Activated CD4-positive, CD25-positive, alpha-beta regulatory T cell (primary cell): ENCODE measurements around the gene KCNN4.

Experiments
- DNase-seq, 4 experiments: peaks; one replicate each; lab custom pipeline; 2025; lab: John Stamatoyannopoulos, UW

The KCNN4 gene

DNA sequence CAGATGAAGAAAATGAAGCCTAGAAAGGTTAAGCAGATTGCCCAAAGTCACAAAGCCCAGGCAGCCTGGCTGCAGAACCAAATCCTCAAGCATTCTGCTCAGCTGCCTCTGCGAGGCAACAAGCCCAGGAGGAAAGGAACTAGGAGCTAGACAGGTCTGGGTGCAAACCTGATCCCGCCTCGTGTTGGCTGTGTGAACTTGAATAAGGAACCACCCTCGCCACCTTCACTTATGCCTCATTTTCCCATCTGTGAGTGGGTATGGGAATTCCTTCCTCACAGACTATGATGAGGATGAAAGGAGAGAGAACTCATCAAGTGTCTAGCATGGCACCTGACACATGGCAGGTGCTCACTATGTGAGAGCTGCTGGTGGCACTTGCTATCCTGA lies 32.6 kb downstream of the KCNN4 start:
- no peak for DNase-seq

DNA sequence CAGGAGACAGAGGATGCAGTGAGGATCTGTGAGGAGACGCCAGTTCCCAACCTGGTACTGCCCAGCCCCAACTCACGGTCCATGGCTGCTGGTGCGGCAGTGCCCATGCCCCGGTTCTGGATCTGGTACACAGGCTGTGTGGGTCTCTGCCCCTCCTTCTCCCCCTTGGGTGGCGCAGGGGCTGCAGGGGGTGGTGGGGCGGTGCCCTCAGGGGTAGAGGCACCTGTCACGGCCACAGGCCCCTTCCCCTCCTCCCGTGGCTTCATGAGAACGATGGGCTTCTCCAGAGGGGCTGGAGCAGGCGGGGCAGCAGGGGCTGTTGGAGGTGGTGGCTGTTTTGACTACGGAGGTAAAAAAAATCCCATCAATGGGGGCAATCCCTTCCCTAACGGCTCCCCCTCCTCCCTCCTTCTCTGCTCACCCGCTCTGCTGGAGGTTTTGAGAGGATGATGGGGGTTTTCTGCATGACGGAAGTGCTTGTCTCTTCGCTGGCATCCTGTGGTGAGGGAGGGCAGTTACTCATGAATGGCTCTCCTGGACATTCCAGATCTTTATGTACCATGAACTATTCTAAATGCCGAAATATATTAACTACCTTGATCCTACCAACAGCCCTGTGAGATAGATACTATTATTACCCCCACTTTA lies 33.1 kb downstream of the KCNN4 start:
- no peak for DNase-seq

DNA sequence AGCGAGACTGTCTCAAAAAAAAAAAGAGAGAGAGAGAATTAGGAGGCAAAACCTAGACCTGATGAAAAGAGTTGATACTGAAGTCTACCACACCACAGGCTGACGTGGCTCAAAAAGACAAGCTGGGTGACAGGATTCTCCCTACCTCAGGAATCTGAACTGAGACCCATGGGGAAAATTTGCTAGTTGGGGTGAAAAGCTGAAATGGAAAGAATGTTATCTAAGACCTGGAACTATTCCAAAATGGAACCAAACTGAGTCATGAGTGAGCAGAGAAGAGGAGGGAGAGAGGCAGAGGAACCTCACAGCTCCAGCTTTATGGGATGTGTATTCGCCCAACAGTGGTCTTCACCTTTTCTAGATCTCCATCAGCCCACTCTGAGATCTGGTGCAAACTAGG lies 37.7 kb downstream of the KCNN4 start:
- DNase-seq: no peak

DNA sequence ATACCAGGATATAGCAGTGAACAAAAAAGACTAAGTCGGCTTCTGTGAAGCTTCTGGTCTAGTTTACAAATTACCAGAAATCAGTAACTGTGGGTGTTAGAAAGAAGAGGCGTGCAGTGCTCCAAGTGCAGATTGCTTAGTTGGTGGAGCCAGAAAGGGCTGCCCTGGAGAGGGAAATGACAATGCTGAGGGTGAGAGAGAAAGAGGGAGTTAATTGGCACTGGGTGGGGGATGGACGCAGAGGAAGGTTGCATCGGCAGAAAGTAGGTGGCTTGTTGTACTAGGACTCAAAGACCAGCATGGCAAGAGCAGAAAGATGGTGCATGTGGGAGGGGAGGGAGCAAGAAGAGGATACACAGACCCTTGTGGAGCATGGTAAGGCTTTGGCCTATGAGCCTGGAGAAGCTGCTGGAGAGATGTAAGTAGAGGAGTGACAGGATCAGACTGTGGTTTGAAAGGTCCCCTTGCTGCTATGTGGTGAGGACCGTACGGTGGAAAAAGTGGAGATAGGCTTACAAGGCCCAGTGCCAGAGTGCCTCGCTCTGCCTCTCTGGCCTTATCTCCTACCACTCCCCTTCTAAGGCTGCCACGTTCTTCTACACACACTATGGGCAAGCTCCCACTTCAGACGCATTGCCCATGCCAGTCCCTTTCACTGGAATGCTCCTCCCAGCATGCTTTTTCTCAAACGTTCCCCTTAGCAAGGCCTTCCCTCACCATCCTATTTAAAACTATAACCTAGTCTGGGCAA lies 39.5 kb downstream of the KCNN4 start:
- no peak for DNase-seq

DNA sequence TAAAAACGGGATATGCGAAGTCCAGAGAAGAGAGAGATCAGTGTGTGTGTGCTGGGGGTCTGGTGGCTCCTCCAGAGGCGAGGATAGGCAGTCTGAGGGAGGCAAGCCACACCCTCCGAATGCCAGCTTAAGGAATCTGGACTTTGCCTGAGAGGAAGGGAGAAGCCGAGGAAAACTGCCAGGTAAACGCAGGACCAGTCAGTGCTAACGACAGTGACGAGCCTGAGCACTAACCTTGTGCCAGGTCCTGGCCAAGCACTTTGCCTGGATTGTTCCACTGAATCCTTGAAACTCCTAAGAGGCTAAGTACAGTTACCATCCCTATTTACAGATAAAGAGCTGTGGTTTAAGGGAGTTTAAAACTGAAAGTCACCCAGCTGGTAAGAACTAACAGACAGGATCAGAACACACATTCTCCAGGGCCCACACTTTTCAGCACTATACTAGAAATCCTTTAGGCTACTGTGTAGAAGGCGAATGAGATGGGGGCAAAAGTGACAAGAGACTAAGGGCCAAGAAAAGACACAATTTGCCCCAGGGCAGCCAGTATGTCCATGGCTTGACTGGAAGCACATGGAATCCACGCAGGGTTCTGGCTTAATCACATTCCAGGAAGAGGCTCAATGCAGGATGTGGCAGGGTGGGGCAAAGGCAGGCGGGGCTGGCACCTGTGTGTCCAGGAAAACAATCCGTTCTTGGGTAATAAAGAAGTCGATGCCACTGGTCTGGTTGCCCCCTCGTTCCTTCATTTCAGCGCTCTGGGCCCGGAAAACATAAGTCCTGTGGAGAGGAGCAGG lies 41.1 kb downstream of the KCNN4 start:
- DNase-seq: no peak

DNA sequence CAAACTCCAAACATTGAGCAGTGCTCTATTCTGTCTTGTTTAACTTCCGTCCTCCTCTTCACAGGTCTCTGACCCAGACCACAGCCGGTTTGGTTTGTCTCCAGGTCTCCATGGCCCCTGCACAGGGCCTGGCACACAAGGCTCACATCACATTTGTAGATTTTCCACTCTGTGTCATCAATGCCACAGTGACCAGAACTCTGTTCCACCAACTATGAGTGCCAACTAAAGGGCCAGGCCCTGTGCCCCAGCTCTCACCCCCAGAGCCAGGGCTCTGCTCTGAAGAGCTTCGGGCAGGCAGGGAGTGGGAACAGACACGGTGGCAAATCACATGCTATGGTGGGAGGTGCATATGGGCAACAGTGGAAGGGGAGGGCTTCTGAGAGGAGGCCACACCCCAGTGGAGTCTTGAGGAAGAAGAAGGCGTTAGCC lies 42.0 kb downstream of the KCNN4 start:
- no peak for DNase-seq

DNA sequence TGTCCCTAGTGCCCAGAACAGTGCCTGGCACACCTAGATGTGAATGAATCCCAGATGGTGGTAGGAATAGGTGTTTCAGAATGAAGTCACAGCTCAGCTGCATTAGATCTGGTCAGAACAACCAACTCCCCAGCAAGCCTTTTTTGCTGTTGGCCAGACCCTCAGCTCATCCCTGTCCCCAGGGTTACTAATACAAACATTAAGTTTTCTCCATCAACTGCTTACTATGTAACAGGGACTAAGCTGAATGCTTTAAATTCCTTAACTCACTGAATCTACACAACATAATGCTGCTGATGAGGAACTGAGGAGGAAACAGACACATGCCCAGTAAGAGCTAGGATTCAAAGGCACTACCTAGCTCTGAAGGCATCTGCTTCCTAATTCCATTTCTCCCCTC lies 44.8 kb downstream of the KCNN4 start:
- DNase-seq: no peak

DNA sequence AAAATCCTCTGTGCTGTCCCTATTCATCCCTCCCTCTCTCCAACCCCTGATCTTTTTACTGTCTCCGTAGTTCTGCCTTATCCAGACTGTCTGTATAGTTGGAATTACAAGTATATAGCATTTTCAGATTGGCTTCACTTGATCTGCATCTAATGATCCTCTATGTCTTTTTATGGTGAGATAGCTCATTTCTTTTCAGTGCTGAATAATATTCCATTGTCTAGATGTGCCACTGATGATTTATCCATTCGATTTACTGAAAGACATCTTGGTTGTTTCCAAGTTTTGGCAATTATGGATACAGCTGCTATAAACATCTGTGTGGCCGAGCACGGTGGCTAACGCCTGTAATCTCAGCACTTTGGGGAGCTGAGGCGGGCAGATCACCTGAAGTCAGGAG lies 45.8 kb downstream of the KCNN4 start:
- DNase-seq: no peak

DNA sequence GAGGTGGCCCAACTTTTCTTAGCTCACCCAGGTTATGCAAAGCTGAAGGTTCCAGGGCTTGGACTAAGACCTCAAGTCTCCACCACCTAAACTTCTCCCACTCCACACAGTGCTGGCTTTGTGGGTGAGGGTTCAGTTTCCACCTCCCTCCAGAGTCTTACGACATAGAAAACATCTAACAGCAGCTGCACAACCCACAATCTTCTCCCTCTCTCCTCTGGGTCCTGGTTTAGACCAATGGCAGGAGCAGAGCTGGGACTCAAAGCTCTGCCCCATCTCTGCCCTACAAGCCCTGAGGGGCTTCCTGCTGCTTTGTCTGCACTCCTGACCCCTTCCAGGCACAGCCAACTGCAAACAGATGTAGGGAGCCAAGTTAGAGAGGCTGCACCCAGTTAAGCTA lies 48.9 kb downstream of the KCNN4 start:
- no peak for DNase-seq

DNA sequence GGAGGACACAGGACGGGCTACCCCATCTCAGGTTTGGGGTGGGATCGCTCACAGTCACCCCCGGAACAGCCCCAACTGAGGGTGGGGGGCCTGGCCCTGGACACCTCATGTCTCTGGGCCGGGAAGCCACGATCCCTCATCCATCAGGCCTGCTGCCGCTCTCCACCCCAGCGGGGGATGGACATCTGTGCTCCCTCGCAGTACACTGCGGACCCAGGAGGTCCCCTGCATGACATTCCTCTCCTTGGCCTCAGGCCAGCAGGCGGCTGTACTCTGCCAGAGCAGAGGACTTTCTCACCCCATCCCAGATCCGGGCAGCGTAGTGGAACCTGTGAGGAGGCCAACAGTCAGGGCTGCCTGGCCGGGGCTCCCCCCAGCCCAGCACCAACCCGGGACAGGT lies 49.4 kb downstream of the KCNN4 start:
- DNase-seq: no peak

DNA sequence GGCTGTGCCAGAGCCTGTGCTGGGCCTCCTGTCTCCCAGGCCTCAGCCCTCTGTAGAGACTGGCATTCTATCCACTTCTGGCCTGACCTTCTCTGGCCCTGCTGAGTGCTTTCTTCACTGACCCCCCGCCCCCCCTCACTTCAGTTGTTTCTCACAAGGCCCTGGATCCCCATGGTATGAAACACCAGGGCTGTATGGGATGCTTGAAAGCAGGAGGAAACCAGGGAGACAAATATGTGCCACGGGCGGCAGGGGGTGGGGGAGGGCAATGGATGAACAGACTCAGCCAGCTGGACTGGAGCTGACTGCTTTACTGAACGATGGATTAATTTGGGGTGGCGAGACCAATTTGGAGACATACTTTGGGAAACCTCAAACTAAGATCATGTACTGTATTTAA lies 50.9 kb downstream of the KCNN4 start:
- DNase-seq: no peak

DNA sequence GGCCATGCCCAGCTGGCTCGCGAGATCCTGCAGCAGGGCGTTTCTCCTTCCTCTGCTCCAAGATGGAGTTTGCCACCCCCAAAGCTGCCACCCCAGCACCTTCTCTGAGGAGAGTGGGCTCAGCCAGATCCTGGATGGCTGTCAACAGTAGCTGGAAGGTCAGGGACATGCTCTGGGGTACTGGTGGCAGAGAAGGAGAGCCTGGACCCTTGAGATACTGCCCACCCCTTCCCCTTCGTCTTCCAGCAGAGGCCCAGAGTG lies 53.2 kb downstream of the KCNN4 start:
- no peak for DNase-seq

DNA sequence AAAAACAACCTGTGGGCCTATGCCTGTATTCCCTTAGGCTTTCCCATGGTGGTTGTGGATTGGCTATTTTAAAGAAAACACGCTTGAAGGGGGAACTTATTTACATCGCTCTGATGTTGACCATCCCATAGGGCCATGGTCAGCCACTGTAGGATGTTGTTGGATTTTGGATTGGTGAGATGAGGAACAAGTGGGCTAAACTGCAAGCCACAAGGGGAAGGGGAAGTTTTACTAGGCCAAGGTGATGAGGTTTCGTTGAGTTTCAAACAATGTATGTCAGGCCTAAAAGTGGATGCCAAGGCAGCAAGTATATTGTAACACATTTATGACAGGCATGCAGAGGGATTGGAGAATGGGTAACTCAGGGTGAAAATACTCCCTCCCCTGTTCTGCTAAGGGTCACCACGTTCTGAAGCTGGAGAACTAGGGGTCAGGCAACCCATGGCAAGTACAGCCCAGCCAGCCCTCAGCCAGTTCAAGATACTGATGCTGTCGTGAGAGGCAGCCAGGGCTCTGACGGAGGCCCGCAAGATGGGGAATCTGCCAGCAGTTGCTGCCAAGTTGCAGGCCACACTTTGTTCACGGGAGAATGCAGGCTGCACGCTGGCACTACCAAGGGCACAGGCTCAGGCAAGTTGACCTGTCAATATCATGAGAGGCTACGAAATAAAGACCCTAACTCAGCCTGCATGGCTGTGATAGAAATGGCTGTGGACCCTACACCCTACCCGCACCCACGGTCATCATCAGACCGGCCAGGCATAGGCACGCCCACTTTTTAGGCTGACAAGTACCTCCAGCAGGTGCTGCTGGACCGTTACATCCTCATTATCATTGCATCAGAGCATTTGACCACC lies 53.8 kb downstream of the KCNN4 start:
- no peak for DNase-seq

DNA sequence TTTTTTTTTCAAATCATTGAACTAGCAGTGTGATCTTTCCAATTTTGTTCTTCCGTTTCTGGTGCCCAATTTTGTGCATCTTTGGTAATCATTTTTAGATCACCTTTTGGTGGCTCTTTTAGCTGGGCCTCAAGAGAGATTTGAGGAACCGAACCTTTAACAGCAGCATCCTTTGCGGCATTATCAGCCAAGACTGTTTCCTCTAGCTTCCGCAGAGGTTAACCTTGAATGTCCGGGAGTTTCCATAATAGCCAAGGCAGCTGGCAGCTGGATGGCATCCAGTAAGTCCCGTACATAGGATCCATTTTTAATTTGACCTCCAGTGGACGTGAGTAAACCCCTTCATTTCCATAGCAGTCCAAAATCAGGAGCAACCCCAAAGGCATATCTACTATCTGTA lies 55.3 kb downstream of the KCNN4 start:
- no peak for DNase-seq

DNA sequence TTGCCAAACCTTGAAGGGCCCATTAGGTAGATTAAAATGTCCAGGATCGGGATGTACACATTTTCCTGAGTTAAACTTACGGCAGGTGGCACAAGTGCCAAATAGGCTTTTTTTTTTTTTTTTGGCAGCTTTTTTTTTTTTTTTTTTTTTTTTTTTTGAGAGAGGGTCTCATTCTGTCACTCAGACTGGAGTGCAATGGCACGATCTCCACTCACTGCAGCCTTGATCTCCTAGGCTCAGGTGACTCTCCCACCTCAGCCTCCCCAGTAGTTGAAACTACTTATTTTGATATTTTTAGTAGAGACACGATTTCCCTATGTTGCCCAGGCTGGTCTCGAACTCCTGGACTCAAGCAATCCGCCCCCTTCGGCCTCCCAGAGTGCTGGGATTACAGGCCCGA lies 55.9 kb downstream of the KCNN4 start:
- DNase-seq: no peak

DNA sequence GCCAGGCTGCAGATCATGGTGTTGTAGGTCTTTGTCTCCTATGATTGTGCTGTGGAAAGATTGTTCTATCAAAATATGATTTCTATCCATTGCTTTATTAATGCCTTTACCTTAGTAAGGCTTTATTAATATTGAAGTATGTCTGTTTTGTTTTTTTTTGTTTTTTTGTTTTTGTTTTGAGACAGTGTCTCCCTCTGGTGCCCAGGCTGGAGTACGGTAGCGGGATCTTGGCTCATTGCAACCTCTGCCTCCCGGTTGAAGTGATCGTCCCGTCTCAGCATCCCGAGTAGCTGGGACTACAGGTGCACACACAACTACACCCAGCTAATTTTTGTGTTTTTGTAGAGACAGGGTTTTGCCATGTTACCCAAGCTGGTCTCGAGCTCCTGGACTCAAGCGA lies 57.2 kb downstream of the KCNN4 start:
- no peak for DNase-seq

DNA sequence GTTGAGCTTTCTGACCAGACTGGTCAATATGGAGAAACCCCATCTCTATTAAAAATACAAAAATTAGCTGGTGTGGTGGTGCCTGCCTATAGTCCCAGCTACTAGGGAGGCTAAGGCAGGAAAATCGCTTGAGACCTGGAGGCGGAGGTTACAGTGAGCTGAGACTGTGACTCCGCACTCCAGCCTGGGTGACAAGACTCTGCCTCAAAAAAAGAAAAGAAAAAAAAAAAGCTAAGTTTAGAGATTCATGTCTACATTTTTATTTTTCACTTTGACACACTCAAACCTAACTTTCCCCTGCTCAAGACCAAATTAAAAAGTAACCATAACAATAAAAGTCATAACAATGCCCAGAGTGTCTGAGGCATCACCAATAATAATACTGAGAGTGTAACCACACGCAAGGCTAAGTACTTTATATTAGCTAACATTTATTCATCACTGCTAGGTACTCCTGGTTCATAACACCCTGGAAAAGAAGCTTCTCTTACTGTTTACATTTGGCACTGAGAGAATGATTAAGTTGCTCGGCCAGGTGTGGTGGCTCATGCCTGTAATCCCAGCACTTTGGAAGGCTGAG lies 59.2 kb downstream of the KCNN4 start:
- no peak for DNase-seq

DNA sequence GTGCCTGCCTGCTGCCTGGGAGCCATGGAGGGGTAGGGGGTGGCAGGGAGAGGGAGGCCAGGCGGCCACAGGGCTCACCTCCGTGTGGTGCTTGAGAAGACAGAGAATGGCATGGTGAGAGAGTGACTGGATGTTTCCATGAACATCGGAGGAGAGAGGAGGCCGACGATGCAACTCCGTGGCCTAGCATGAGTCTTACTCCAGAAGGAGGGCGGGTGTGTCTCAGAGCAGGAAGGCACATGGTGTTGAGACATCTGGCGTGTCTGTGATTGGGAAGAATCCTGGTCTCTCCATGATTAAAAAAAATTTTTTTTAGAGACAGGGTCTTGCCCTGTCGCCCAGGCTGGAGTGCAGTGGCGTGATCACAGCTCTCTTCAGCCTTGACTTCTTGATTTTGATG lies 59.8 kb downstream of the KCNN4 start:
- DNase-seq: no peak

DNA sequence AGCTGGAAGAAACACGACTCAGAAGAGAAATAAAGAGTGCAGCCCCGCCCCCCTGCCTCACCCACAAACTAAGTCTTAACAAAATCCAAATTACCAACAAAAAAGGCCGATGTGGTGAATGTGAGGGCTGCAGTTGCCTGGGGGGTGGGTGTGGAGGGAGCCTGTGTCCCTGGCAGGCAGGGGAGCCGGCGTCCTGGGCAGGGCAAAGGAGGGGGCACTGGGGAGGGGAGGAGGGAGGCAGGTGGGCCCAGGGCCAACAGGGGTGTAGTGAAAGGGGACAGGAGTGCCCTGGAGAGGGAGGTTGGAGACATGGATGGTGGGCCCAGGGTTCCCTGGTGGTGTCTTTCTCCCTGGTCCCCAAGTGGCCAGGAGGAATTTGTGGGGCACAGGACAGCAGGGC lies 60.9 kb downstream of the KCNN4 start:
- DNase-seq: no peak

DNA sequence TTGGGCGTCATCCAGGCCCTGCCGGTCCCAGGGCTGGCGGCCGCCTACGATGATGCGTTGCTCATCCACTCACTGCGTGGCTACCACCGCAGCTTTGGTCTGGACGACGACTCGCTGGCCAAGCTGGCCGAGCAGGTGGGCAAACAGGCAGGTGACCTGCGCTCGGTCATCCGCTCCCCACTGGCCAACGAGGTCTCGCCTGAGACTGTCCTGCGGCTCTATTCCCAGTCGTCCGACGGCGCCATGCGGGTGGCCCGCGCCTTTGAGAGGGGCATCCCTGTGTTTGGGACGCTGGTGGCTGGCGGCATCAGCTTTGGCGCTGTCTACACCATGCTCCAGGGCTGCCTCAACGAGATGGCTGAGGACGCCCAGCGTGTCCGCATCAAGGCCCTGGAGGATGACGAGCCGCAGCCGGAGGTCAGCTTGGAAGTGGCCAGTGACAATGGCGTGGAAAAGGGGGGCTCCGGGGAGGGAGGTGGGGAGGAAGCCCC lies 61.4 kb downstream of the KCNN4 start:
- DNase-seq: no peak

DNA sequence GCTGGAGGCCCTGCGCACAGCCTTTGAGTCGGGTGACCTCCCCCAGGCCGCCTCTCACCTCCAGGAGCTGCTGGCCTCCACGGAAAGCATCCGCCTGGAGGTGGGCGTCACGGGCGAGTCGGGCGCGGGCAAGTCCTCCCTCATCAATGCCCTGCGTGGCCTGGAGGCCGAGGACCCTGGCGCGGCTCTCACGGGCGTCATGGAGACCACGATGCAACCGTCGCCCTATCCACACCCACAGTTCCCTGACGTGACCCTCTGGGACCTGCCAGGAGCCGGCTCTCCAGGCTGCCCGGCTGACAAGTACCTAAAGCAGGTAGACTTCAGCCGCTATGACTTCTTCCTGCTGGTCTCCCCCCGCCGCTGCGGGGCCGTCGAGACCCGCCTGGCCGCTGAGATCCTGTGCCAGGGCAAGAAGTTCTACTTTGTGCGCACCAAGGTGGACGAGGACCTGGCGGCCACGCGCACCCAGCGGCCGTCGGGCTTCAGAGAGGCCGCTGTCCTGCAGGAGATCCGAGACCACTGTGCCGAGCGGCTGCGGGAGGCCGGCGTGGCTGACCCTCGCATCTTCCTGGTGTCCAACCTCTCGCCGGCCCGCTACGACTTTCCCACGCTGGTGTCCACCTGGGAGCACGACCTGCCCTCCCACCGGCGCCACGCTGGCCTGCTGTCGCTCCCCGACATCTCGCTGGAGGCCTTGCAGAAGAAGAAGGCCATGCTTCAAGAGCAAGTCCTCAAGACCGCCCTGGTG lies 62.0 kb downstream of the KCNN4 start:
- no peak for DNase-seq
